Activated naive CD4-positive, alpha-beta T cell treated with anti-CD3 and anti-CD28 coated beads for 36 hours (primary cell): ENCODE results near the gene RGL1. TPM values are rescaled to one million over a fixed set of nuclear protein-coding genes. Genes with fewer than 3 reads are reported as not detected.
A peak's percentile ranks its signal among the peaks of the same experiment; 100 is the strongest.

Source experiments
- CTCF ChIA-PET: fragments of 350-600 bp; sonication (Branson Sonifier 250); formaldehyde crosslinking; loops from one replicate; lab custom pipeline; 2021; ENCODE audit warnings: antibody characterized with exemption; lab: Charles Lee
- DNase-seq: peaks from one replicate; pipeline ENCODE4 v3.0.0-alpha.2; 2020
- H3K27ac Mint-ChIP-seq: one replicate; pipeline ENCODE4 v1.8.0; 2021; ENCODE audit warnings: mild to moderate bottlenecking, mixed read lengths
- H3K27me3 Mint-ChIP-seq: one replicate; pipeline ENCODE4 v1.8.0; 2021; ENCODE audit warnings: low read depth, mixed read lengths
- H3K36me3 Mint-ChIP-seq: one replicate; pipeline ENCODE4 v1.8.0; 2021; ENCODE audit warnings: low read depth, mixed read lengths
- H3K4me1 Mint-ChIP-seq: one replicate; pipeline ENCODE4 v1.8.0; 2021; ENCODE audit warnings: low read depth, mixed read lengths
- H3K4me3 Mint-ChIP-seq: one replicate; pipeline ENCODE4 v1.8.0; 2021; ENCODE audit warnings: mild to moderate bottlenecking, moderate library complexity, mixed read lengths
- H3K9me3 Mint-ChIP-seq: one replicate; pipeline ENCODE4 v1.8.0; 2021; ENCODE audit warnings: mixed read lengths
- intact Hi-C: fragments of 100-400 bp; cut with micrococcal nuclease; formaldehyde crosslinking; loops from one replicate; pipeline ENCODE4 v1.15.1; 2023
- total RNA-seq, 2 experiments: library from RNA; stranded (reverse); gene quantifications; one replicate each; pipeline ENCODE4 v1.2.3, GENCODE V29; 2021

Gene RGL1
- total RNA-seq, 2 experiments from 2014 or later = 2.6 to 2.7 TPM

DNA sequence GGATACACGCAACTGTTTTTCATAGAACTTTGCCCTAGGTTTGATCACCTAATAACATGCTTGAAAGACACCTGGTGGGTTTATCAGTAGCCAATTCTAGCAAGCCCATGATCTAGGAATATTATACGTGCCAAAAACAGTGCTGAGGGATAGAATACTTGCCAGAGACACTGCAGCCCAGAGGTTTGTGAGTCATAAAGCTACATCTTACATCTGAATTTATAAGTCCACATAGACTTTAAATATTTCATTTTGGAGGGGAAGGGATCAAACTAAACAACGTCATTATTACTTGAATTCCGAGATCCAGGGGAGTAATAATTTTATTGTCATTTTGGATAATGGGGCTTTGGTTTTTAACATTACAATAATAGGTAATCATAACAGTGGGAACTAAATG lies 31.7 kb downstream of the RGL1 start:
- H3K4me3 Mint-ChIP-seq = no peak overlapping the region

DNA sequence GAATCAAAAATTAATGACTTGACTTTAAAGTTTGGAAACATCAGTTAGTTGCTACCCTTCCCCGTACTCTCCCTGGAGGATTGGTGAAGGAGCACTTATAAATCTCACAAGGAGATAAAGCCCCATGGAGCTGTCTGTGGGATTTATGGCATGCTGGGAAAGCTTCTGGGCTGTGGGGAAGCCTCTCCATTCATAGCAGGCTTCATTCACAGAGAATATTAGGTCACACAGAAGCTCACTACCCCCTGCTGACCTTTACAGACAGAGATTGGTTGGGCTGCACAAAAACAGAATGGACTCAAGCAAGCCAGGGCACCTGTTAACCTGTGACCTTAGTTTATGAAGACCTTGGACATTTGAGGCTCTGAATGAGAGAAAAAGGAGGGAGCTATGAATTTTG lies 32.1 kb downstream of the RGL1 start:
- no peak for DNase-seq
- CTCF ChIA-PET = no interaction called here
- H3K4me1 Mint-ChIP-seq = peaks cover 11% of the 10 kb centered on the region
- H3K36me3 Mint-ChIP-seq = peaks cover 2% of the 10 kb centered on the region
- H3K9me3 Mint-ChIP-seq = no peaks in the 10 kb centered on the region
- H3K4me3 Mint-ChIP-seq = no peak overlapping the region
- no peak overlapping the region for H3K27ac Mint-ChIP-seq
- intact Hi-C loops = no loop called here
- H3K27me3 Mint-ChIP-seq = no peaks in the 10 kb centered on the region

More for the DNA sequence above, 31.7 kb downstream of the RGL1 start:
- Mint-ChIP-seq H3K9me3 (no peaks in the 10 kb centered on the region), H3K27ac (no peak overlapping the region), H3K27me3 (no peaks in the 10 kb centered on the region), H3K36me3 (peaks cover 2% of the 10 kb centered on the region), H3K4me1 (peaks cover 7% of the 10 kb centered on the region)
- DNase-seq = no peak
- intact Hi-C loops = no loop called here
- CTCF ChIA-PET = no interaction called here

DNA sequence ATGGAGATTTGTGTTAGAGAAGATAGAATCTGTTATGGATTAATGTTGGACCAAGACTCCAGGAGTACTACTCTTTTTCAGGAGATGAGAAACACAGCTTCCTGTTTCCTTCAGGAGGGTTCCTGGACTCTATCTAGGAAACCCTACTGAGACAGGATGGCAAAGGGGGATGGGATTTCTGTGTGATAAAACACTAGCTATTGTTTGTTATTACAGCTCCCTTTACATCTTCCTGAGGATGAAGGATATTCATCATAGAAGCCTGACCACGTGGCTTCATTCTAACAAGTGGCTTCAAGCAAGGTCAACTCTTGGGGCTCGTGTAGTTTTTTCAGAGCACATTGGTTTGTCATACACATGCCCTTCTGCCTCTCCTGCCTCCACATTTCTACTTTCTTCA lies 33.3 kb downstream of the RGL1 start:
- DNase-seq = no peak
- no peak overlapping the region for H3K4me3 Mint-ChIP-seq
- H3K4me1 Mint-ChIP-seq = peaks cover 21% of the 10 kb centered on the region
- intact Hi-C loops = no loop called here
- H3K9me3 Mint-ChIP-seq = no peaks in the 10 kb centered on the region
- H3K27ac Mint-ChIP-seq = no peak overlapping the region
- no peaks in the 10 kb centered on the region for H3K27me3 Mint-ChIP-seq
- H3K36me3 Mint-ChIP-seq = peaks cover 2% of the 10 kb centered on the region
- CTCF ChIA-PET = no interaction called here

DNA sequence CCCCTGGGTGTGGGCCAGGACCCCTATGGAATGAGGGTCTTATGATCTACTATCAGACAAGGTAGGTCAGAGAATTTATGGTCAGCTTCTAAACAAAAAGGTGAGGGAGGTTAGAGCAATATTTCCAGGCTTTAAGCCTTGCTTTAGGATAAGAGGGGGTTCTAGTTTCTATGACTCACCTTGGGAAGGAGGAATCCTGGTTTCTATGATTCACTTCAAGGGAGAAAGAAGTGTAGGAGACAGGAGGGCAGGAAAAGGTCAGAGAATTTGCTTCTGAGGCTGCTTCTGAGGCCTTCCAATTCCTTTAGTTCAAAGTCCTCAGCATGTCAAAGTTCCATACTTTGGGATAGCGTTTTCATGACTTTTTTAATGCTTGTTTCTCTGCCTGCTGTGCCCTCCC lies 35.2 kb downstream of the RGL1 start:
- CTCF ChIA-PET = no interaction called here
- intact Hi-C loops = no loop called here

DNA sequence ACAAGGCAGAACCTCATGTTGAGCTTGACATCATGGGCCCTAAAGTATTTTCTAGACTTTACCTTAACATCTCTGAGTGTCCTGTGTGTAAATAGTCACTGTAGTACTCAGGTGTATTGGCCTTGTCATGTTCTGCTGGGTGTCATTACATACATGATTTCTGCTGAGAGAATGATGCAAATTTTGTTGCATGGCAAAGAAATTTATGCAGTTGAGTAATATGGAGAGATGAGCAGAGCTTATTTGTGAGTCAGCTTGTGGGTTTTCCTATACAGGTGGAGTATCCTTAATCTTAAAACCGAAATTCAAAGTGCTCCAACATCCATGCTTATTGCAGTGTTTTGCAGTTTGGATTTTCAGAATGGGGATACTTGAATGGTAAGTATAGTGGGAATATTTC lies 36.6 kb downstream of the RGL1 start:
- DNase-seq = no peak
- Mint-ChIP-seq H3K36me3 (peaks cover 2% of the 10 kb centered on the region), H3K27me3 (no peaks in the 10 kb centered on the region), H3K4me1 (peaks cover 28% of the 10 kb centered on the region), H3K9me3 (no peaks in the 10 kb centered on the region), H3K4me3 (no peak overlapping the region), H3K27ac (peak overlapping the region; percentile 88)
- CTCF ChIA-PET = interaction anchor here (0.6 kb wide), 1 partner anchor 331 kb away, joined by 3 read pairs; no protein-coding TSS in a partner anchor
- intact Hi-C loops = loop anchor here (1.0 kb wide), 2 partner anchors 47 to 115 kb away; no protein-coding TSS in a partner anchor

More for the DNA sequence above, 35.2 kb downstream of the RGL1 start:
- H3K27me3 Mint-ChIP-seq = no peaks in the 10 kb centered on the region
- no peak for DNase-seq
- H3K27ac Mint-ChIP-seq = no peak overlapping the region
- H3K36me3 Mint-ChIP-seq = peaks cover 2% of the 10 kb centered on the region
- peaks cover 21% of the 10 kb centered on the region for H3K4me1 Mint-ChIP-seq
- no peaks in the 10 kb centered on the region for H3K9me3 Mint-ChIP-seq
- no peak overlapping the region for H3K4me3 Mint-ChIP-seq

DNA sequence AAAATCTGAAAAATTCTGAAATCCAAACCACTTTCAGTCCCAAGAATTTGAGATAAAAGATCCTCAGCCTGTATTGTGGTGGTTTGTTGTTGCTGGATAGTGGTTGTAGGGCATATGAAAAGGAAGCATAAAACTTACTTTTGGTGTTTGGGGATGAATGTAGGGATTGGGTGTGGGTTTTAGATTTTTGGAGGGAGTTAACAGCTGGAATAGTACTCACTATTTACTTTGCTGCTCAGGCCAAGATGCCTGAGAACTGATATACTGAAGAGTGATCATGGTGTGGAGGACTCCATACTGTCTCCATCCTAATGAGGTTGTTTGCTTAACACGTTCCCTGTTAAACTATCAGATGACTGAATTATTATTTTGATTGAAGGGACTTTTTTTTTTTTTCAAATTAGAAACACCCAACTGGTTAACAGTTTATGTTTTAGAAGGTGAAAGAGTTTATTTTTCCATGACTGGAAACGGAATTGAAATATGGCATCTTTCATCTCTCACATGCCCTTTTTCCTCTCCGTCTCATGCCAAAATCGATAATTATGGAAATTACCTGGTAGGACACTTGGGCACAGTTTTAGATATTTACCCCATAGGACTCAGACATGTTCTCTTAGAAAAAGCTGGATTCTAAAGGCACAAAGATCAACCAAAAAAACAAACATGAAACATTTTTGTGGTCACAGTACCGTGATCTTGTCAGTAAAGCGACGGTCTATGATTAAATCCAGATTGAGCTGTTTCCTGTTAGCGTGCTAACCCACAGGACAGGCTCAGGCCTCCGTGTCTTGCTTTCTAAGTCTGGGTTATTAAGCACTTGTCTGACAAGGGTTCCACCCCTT lies 37.3 kb downstream of the RGL1 start:
- Mint-ChIP-seq H3K9me3 (no peaks in the 10 kb centered on the region), H3K4me1 (peaks cover 28% of the 10 kb centered on the region), H3K4me3 (peak overlapping the region; percentile 56), H3K36me3 (peaks cover 2% of the 10 kb centered on the region), H3K27me3 (no peaks in the 10 kb centered on the region), H3K27ac (peak overlapping the region; percentile 88)
- CTCF ChIA-PET = interaction anchor here (0.6 to 1.0 kb wide), 2 partner anchors 157 to 332 kb away, joined by 3 read pairs; no protein-coding TSS in a partner anchor
- peak; percentile 58 for DNase-seq
- intact Hi-C loops = loop anchor here (1.0 to 2.0 kb wide), 12 partner anchors 37 to 547 kb away; partner anchors contain the start of genes APOBEC4, COLGALT2, RGL1 and SMG7

DNA sequence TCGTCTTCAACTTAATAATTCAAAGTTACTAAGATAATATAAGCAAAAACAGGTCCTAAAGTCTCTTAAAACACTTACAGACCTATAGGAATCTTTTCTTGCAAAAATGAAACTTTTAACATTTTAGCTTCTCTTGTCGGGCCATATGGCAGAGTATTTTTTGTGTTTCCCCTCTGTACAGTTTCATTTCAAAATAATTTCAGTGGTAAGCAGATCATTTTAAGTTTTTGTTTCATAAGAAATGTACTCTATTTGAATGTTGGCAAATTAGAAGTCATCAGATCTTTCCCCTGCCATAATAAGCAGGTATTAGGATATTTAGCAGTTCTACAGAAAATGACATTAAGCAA lies 37.9 kb downstream of the RGL1 start:
- Mint-ChIP-seq H3K4me3 (peak overlapping the region; percentile 56), H3K27ac (peak overlapping the region; percentile 88), H3K4me1 (peaks cover 28% of the 10 kb centered on the region), H3K36me3 (peaks cover 2% of the 10 kb centered on the region), H3K9me3 (no peaks in the 10 kb centered on the region), H3K27me3 (no peaks in the 10 kb centered on the region)
- CTCF ChIA-PET = interaction anchor here (1.0 kb wide), 1 partner anchor 158 kb away, joined by 3 read pairs; no protein-coding TSS in a partner anchor
- no peak for DNase-seq
- intact Hi-C loops = loop anchor here (1.0 to 2.0 kb wide), 10 partner anchors 38 to 547 kb away; partner anchors contain the start of genes APOBEC4, COLGALT2, RGL1 and SMG7

DNA sequence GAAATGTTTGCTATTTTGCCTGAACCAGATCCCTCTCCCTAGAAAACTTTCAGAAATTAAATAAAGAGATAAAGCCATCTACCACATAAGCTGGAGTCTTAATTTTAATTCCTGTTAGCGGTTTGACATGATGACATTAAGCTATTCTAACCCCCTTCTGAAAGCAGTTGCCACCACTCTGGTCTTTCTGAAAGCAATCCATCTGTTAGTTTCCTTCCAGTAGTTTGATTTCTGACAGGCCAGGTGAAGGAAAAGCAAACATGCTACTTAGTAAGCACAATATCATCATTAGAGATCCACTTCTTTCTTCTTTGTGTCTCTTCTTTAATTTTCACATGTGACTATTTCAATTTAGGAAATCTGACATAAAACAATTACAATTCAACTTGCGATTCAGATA lies 39.9 kb downstream of the RGL1 start:
- Mint-ChIP-seq H3K27ac (no peak overlapping the region), H3K27me3 (no peaks in the 10 kb centered on the region), H3K36me3 (peaks cover 2% of the 10 kb centered on the region), H3K4me1 (peaks cover 28% of the 10 kb centered on the region), H3K4me3 (no peak overlapping the region), H3K9me3 (no peaks in the 10 kb centered on the region)
- intact Hi-C loops = no loop called here
- no peak for DNase-seq
- CTCF ChIA-PET = no interaction called here

DNA sequence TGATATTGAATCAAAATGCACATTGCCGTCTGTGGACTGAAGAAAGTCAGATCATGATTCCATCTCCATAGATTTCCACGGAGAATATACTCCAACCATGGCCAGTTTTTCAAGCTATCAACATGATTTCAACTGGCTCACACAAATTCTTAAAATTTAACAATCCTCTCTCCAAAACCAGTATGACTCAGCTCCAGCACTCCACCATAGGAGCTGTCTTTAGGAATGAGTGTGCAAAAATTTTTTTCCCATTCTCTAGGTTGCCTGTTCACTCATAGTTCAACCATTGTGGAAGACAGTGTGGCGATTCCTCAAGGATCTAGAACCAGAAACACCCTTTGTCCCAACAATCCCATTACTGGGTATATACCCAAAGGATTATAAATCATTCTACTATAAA lies 40.8 kb downstream of the RGL1 start:
- intact Hi-C loops = no loop called here
- CTCF ChIA-PET = no interaction called here
- Mint-ChIP-seq H3K4me3 (no peak overlapping the region), H3K27ac (no peak overlapping the region), H3K36me3 (no peaks in the 10 kb centered on the region), H3K4me1 (peaks cover 26% of the 10 kb centered on the region), H3K27me3 (no peaks in the 10 kb centered on the region), H3K9me3 (no peaks in the 10 kb centered on the region)
- no peak for DNase-seq

DNA sequence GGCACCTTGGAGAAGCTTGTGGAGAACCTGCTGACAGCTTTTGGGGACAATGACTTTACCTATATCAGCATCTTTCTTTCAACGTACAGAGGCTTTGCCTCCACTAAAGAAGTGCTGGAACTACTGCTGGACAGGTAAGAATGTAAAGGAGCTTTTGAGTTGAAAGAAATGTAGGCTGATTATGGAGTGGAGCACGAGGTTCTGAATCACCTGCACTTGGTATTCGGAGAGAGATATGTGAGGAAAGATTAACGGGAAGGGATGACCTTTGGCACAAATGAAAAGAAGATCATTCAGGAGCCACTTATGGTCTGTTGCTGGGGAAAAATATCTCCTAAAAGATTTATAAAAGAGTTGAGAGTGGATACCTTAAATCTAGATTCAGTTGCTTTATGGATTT lies 42.7 kb downstream of the RGL1 start:
- no peaks in the 10 kb centered on the region for H3K27me3 Mint-ChIP-seq
- no peak overlapping the region for H3K27ac Mint-ChIP-seq
- intact Hi-C loops = no loop called here
- no peak for DNase-seq
- no peaks in the 10 kb centered on the region for H3K36me3 Mint-ChIP-seq
- no peaks in the 10 kb centered on the region for H3K9me3 Mint-ChIP-seq
- CTCF ChIA-PET = no interaction called here
- no peak overlapping the region for H3K4me3 Mint-ChIP-seq
- peaks cover 11% of the 10 kb centered on the region for H3K4me1 Mint-ChIP-seq

DNA sequence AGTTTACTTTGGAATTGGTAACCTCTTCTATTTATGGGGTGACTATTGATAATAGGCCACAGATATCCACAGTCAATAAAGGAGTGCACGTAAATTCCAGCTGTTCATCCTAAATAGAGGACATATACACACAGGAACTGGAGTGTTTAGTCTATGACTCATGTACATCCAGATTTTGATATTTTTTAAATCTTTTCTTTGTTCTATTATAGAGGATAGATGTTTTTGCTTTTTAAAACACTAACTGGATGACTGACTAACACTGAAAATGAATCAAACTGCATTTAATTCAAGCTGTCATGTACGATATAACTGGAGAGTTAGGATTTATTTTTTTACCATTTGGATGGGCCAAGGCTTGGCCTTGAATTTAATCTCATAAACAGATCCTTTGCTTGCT lies 45.9 kb downstream of the RGL1 start:
- intact Hi-C loops = no loop called here
- Mint-ChIP-seq H3K9me3 (no peaks in the 10 kb centered on the region), H3K36me3 (no peaks in the 10 kb centered on the region), H3K4me3 (no peak overlapping the region), H3K4me1 (no peaks in the 10 kb centered on the region), H3K27me3 (no peaks in the 10 kb centered on the region), H3K27ac (no peak overlapping the region)
- CTCF ChIA-PET = no interaction called here
- DNase-seq = no peak

DNA sequence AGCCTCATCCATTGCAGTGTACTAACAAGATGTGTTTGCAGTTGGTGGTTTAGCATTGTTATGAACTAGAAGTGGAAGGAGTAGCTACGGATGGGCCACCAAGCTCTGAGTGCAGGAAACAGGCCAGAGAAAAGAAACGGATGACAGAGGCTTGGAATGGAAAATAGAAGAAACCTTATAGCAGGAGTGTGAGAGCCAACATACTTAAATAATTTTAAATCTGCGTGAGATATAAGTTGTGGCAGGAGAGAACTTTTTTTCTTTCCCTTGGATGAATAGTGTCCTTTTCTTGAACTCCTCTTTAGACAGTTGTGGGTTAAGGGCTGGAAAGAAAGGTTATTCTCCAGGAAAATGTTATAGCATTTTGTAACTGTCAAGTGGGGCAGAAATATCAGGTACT lies 54.2 kb downstream of the RGL1 start:
- CTCF ChIA-PET = no interaction called here
- H3K9me3 Mint-ChIP-seq = no peaks in the 10 kb centered on the region
- intact Hi-C loops = no loop called here
- DNase-seq = no peak
- no peak overlapping the region for H3K4me3 Mint-ChIP-seq
- H3K36me3 Mint-ChIP-seq = no peaks in the 10 kb centered on the region
- H3K27ac Mint-ChIP-seq = no peak overlapping the region
- H3K27me3 Mint-ChIP-seq = no peaks in the 10 kb centered on the region
- H3K4me1 Mint-ChIP-seq = no peaks in the 10 kb centered on the region

DNA sequence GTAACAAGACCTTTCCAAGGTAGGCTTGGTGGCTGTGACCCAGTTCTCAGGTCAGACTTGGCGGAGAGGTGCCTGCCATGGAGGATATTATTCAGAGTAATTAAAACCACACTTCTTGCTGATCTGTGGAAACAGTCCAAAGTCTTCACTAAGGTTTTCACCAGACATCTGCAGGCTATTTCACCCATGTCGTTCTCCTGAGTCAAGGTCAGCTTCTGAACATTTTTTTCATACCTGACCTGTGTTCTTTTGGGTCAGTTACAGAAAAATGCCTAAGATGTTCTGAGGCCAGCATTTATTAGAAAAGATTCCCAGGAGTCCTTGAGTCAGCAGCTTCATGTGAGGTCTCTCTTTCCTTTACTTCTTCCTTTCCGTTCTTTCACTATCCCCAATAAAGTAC lies 54.9 kb downstream of the RGL1 start:
- H3K9me3 Mint-ChIP-seq = no peaks in the 10 kb centered on the region

More for the DNA sequence above, 54.9 kb downstream of the RGL1 start:
- no peak overlapping the region for H3K27ac Mint-ChIP-seq
- no peak for DNase-seq
- no peaks in the 10 kb centered on the region for H3K4me1 Mint-ChIP-seq
- CTCF ChIA-PET = no interaction called here
- intact Hi-C loops = no loop called here
- H3K27me3 Mint-ChIP-seq = no peaks in the 10 kb centered on the region
- no peaks in the 10 kb centered on the region for H3K36me3 Mint-ChIP-seq
- H3K4me3 Mint-ChIP-seq = no peak overlapping the region
